SK-N-SH (cell line): ENCODE results near the gene HHIPL1.

Source experiments
- EZH2phosphoT487 ChIP-seq: fragments of 200-600 bp; sonication (generic); IDR thresholded peaks from 2 replicates; pipeline ENCODE4 v1.6.1; 2017; ENCODE audit warnings: low read depth, mixed run types, mild to moderate bottlenecking, antibody characterized with exemption, moderate library complexity, borderline replicate concordance
- FOXJ3 ChIP-seq: sonication (generic); formaldehyde crosslinking; IDR thresholded peaks from 2 replicates; pipeline ENCODE4 v1.5.1; 2020; ENCODE audit warnings: mild to moderate bottlenecking, missing genetic modification reagents
- GABPA ChIP-seq: IDR thresholded peaks from 2 replicates; pipeline ENCODE4 v1.4.0; 2012; ENCODE audit warnings: low read depth, mild to moderate bottlenecking
- MXI1 ChIP-seq: IDR thresholded peaks from 2 replicates; pipeline ENCODE4 v1.6.1; 2012; ENCODE audit warnings: mild to moderate bottlenecking, low read depth, low read length, improper control_type of control experiment
- NRF1 ChIP-seq: IDR thresholded peaks from 2 replicates; pipeline ENCODE4 v1.6.1; 2012; ENCODE audit warnings: low read depth, mild to moderate bottlenecking, low read length
- POLR2AphosphoS5 ChIP-seq: IDR thresholded peaks from 2 replicates; pipeline ENCODE4 v1.6.1; 2012; ENCODE audit warnings: low read depth, low read length
- YY1 ChIP-seq: IDR thresholded peaks from 2 replicates; pipeline ENCODE4 v1.4.0; 2012; ENCODE audit warnings: low read depth, mild to moderate bottlenecking
- ZBTB33 ChIP-seq: IDR thresholded peaks from 2 replicates; pipeline ENCODE4 v1.4.0; 2012; ENCODE audit warnings: low read depth, borderline replicate concordance
- TF ChIP-seq, protein P1 (sequence below): fragments of 200-600 bp; sonication (generic); IDR thresholded peaks from 2 replicates; pipeline ENCODE4 v1.6.1; 2017; ENCODE audit warnings: antibody characterized with exemption, mild to moderate bottlenecking, moderate library complexity
- TF ChIP-seq, protein P2 (sequence below): IDR thresholded peaks from 2 replicates; pipeline ENCODE4; 2012

GRCh38 chr14:99725774-99726537 is 81.0 kb downstream of the HHIPL1 start:
- TF ChIP-seq POLR2AphosphoS5 (no peak), MXI1 (no peak), FOXJ3 (no peak), NRF1 (no peak), YY1 (no peak), EZH2phosphoT487 (no peak), ZBTB33 (no peak), GABPA (no peak)
- TF ChIP-seq, protein P1, sequence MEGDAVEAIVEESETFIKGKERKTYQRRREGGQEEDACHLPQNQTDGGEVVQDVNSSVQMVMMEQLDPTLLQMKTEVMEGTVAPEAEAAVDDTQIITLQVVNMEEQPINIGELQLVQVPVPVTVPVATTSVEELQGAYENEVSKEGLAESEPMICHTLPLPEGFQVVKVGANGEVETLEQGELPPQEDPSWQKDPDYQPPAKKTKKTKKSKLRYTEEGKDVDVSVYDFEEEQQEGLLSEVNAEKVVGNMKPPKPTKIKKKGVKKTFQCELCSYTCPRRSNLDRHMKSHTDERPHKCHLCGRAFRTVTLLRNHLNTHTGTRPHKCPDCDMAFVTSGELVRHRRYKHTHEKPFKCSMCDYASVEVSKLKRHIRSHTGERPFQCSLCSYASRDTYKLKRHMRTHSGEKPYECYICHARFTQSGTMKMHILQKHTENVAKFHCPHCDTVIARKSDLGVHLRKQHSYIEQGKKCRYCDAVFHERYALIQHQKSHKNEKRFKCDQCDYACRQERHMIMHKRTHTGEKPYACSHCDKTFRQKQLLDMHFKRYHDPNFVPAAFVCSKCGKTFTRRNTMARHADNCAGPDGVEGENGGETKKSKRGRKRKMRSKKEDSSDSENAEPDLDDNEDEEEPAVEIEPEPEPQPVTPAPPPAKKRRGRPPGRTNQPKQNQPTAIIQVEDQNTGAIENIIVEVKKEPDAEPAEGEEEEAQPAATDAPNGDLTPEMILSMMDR, result no peak
- TF ChIP-seq, protein P2, sequence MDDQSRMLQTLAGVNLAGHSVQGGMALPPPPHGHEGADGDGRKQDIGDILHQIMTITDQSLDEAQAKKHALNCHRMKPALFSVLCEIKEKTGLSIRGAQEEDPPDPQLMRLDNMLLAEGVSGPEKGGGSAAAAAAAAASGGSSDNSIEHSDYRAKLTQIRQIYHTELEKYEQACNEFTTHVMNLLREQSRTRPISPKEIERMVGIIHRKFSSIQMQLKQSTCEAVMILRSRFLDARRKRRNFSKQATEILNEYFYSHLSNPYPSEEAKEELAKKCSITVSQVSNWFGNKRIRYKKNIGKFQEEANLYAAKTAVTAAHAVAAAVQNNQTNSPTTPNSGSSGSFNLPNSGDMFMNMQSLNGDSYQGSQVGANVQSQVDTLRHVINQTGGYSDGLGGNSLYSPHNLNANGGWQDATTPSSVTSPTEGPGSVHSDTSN, result no peak
